Measurements from ENCODE around the gene PDXP.

GRCh38 chr22:37709445-37709765, 50.9 kb downstream of the PDXP start:
- no peak for TF ChIP-seq ZBED1 (IDR thresholded peaks at IDR 0.05)
- TF ChIP-seq FIP1L1 (IDR thresholded peaks at IDR 0.05; ENCODE audit: low read depth, low read length, poor library complexity, severe bottlenecking): no peak
- TF ChIP-seq POLR2AphosphoS5 (IDR thresholded peaks at IDR 0.05; ENCODE audit: control insufficient read depth, insufficient read depth, low read depth, low read length): no peak
- TF ChIP-seq MGA (IDR thresholded peaks at IDR 0.05): no peak
- TF ChIP-seq ZNF24 (IDR thresholded peaks at IDR 0.05): no peak
- TF ChIP-seq SPI1 (IDR thresholded peaks at IDR 0.05; ENCODE audit: borderline replicate concordance, low read depth, low read length): no peak
- TF ChIP-seq SMC3 (conservative IDR thresholded peaks at IDR 0.05; ENCODE audit: insufficient read depth, low read depth, low read length): no peak
- TF ChIP-seq SIRT6 (IDR thresholded peaks at IDR 0.05; ENCODE audit: low read depth, low read length): no peak
- no peak for TF ChIP-seq RB1 (IDR thresholded peaks at IDR 0.05; ENCODE audit: low read depth)
